DND-41 (cell line): ENCODE data around the gene CROCC.

Experiments
- ATAC-seq: fragments of 200-7000 bp; cut with Tn5 transposase; 3 replicates; pipeline ENCODE4 v1.9.1; 2021; ENCODE audit warnings: low read depth; ENCODE audit not compliant: insufficient read depth
- DNase-seq: peaks from one replicate; pipeline ENCODE4 v3.0.0-alpha.2; 2020
- H2AFZ ChIP-seq: 2 replicates; pipeline ENCODE4 v1.6.0; 2012; ENCODE audit warnings: low read depth, low read length
- H3K27ac ChIP-seq: 2 replicates; pipeline ENCODE4 v1.5.1; 2012; ENCODE audit warnings: low read length, inconsistent platforms
- H3K27me3 ChIP-seq: fragments of 200-600 bp; sonication (generic); 2 replicates; pipeline ENCODE4 v1.6.0; 2012; ENCODE audit warnings: low read length, mild to moderate bottlenecking, inconsistent platforms; ENCODE audit not compliant: insufficient read depth, poor library complexity
- H3K36me3 ChIP-seq: 2 replicates; pipeline ENCODE4 v1.5.1; 2012; ENCODE audit warnings: low read length, inconsistent platforms; ENCODE audit not compliant: insufficient read depth
- H3K4me1 ChIP-seq: 2 replicates; pipeline ENCODE4 v1.5.1; 2012; ENCODE audit warnings: mild to moderate bottlenecking, low read length; ENCODE audit not compliant: insufficient read depth
- H3K4me2 ChIP-seq: 2 replicates; pipeline ENCODE4 v1.6.0; 2012; ENCODE audit warnings: mild to moderate bottlenecking, moderate library complexity, low read length, inconsistent platforms; ENCODE audit not compliant: insufficient read depth
- H3K4me3 ChIP-seq, 2 experiments: fragments of 200-600 bp in 1 of 2; shearing (Covaris generic) in 1 of 2; 2 replicates each; pipeline ENCODE4 v1.5.1; 2012 to 2016; ENCODE audit warnings: inconsistent platforms in 2 of 2, low read length in 2 of 2, mild to moderate bottlenecking in 2 of 2, low read depth in 1 of 2, moderate library complexity in 1 of 2
- H3K79me2 ChIP-seq: 2 replicates; pipeline ENCODE4 v1.6.0; 2012; ENCODE audit warnings: low read length, inconsistent platforms; ENCODE audit not compliant: insufficient read depth
- H3K9ac ChIP-seq: 2 replicates; pipeline ENCODE4 v1.6.0; 2012; ENCODE audit warnings: low read depth, mild to moderate bottlenecking, inconsistent platforms, low read length, moderate library complexity
- H3K9me3 ChIP-seq: 2 replicates; pipeline ENCODE4 v1.5.1; 2012; ENCODE audit warnings: low read length, moderate library complexity, mild to moderate bottlenecking, inconsistent platforms; ENCODE audit not compliant: insufficient read depth, severe bottlenecking
- H4K20me1 ChIP-seq: 2 replicates; pipeline ENCODE4 v1.6.0; 2012; ENCODE audit warnings: low read length; ENCODE audit not compliant: insufficient read depth
- EZH2 ChIP-seq: IDR thresholded peaks from 3 replicates; pipeline ENCODE4 v1.6.1; 2012; ENCODE audit warnings: borderline replicate concordance, low read depth, mild to moderate bottlenecking, moderate library complexity, low read length, inconsistent platforms; ENCODE audit not compliant: severe bottlenecking
- TF ChIP-seq, protein P1 (sequence below): IDR thresholded peaks from 2 replicates; pipeline ENCODE4 v1.5.1; 2012; ENCODE audit warnings: borderline replicate concordance, low read length, moderate library complexity, mild to moderate bottlenecking; ENCODE audit not compliant: poor library complexity, severe bottlenecking; ENCODE audit errors: extremely low read depth

CROCC gene

DNA sequence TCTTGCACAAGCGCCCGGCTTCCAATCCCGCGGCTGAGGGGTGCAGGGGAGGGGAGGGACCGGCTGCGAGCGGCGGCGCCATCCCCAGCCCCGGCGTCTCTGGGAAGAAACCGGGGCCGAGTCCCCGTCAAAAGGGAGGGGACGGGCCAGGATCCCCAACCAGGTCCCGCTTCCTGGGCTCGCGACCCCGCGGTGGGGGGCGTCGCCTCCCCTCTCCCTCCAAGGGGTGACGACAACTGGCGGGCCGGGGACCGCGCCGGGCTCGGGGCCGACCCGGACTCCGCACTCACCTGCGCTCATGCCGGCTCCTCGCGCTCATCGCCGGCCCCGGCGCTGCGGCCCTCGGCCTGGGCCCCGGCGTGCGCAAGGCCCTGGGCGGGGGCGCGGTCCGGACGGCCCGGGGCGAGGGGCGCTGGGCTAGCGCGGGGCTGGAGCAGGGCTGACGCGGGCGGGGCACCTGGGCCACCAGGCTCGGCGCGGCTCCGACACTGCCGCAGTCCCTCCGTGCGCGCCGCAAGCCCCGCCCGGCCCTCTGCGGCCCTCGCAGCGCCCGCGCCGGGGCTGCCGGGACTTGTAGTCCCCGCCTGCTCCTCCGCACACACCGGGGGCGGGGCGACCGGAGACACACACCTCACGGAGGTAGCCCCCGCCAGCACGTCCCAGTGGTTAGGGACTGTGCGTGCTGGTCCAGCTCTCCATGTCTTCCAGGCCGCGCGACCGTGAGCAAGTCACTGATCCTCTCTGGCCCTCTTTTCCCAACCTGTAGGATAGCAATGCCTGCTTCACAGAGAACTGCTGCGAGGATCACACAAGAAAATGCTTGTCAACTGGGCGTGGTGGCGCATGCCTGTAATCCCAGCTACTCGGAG, 89.9 kb downstream of the CROCC start, which contains the start of gene ATP13A2:
Gene ATP13A2, minus strand, starts transcription at position 490 of the 869 bp plus-strand sequence. Its CDS starts 190 bp downstream, at position 300.
- H3K9ac ChIP-seq, result peak within 1 kb of the TSS; percentile 76
- H3K9me3 ChIP-seq, result no peaks in the 10 kb centered on the region
- DNase-seq (peak; percentile 79), ATAC-seq (peak; percentile 99)
- peaks cover 23% of the 10 kb centered on the region for H3K4me1 ChIP-seq
- peak within 1 kb of the TSS; percentile 85 for H3K4me2 ChIP-seq
- no peaks in the 10 kb centered on the region; the same call in 1 of the 2 replicates for H3K36me3 ChIP-seq
- H3K79me2 ChIP-seq, result peaks cover 8% of the 10 kb centered on the region
- no peak for TF ChIP-seq EZH2
- TF ChIP-seq, protein P1, sequence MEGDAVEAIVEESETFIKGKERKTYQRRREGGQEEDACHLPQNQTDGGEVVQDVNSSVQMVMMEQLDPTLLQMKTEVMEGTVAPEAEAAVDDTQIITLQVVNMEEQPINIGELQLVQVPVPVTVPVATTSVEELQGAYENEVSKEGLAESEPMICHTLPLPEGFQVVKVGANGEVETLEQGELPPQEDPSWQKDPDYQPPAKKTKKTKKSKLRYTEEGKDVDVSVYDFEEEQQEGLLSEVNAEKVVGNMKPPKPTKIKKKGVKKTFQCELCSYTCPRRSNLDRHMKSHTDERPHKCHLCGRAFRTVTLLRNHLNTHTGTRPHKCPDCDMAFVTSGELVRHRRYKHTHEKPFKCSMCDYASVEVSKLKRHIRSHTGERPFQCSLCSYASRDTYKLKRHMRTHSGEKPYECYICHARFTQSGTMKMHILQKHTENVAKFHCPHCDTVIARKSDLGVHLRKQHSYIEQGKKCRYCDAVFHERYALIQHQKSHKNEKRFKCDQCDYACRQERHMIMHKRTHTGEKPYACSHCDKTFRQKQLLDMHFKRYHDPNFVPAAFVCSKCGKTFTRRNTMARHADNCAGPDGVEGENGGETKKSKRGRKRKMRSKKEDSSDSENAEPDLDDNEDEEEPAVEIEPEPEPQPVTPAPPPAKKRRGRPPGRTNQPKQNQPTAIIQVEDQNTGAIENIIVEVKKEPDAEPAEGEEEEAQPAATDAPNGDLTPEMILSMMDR, result no peak
- peaks cover 11% of the 10 kb centered on the region for H4K20me1 ChIP-seq
- H3K27ac ChIP-seq, result peak within 1 kb of the TSS; percentile 52; the same call in 1 of the 2 replicates
- no peaks in the 10 kb centered on the region for H3K27me3 ChIP-seq
- H3K4me3 ChIP-seq, result peak within 1 kb of the TSS; percentile 45 to 87; a peak in 3 of 4 replicates
- H2AFZ ChIP-seq, result peak within 1 kb of the TSS; percentile 81

DNA sequence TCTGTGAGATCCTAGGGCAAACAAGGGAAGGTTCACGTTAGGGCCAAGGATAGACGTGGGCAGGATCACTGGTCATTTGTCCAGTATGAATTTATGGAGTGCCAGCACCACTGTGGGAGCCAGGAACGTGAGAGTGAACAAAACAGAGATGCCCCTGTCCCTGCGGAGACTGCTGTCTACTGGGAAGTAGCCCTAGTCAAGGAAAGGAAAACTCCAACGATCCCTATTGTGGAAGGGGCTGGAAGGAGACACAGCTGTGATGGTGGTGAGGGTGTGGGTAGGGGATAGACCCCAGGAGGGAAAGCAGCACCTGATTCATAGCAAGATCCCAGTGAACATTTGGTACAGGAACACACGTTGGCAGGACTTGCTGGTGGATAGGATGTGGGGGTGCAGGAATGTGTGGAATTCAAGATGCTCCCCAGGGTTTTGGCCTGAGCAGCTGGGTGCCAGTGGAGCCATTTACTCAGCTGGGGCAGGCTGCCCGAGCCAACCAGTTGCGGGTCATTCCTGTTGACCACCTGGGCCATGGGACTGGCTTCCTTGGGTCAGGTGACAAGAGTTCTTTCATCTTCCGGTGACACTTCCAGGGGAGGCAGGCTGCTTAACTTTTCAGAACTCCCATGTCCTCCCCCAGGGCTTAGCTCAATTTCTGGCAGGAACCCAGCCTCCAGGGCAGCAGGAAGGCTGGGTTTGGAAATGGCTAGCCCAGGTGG, 91.2 kb downstream of the CROCC start:
- Histone ChIP-seq H3K36me3 (peaks cover 1% of the 10 kb centered on the region), H2AFZ (peak overlapping the region; percentile 81), H3K27me3 (no peaks in the 10 kb centered on the region), H3K4me2 (no peak overlapping the region), H3K27ac (no peak overlapping the region), H3K79me2 (peaks cover 8% of the 10 kb centered on the region), H3K4me1 (peaks cover 23% of the 10 kb centered on the region), H3K9ac (no peak overlapping the region), H3K4me3 (no peak overlapping the region), H4K20me1 (peaks cover 11% of the 10 kb centered on the region), H3K9me3 (no peaks in the 10 kb centered on the region)
- TF ChIP-seq, protein P1, result no peak
- no peak for TF ChIP-seq EZH2
- ATAC-seq, result no peak
- no peak for DNase-seq

DNA sequence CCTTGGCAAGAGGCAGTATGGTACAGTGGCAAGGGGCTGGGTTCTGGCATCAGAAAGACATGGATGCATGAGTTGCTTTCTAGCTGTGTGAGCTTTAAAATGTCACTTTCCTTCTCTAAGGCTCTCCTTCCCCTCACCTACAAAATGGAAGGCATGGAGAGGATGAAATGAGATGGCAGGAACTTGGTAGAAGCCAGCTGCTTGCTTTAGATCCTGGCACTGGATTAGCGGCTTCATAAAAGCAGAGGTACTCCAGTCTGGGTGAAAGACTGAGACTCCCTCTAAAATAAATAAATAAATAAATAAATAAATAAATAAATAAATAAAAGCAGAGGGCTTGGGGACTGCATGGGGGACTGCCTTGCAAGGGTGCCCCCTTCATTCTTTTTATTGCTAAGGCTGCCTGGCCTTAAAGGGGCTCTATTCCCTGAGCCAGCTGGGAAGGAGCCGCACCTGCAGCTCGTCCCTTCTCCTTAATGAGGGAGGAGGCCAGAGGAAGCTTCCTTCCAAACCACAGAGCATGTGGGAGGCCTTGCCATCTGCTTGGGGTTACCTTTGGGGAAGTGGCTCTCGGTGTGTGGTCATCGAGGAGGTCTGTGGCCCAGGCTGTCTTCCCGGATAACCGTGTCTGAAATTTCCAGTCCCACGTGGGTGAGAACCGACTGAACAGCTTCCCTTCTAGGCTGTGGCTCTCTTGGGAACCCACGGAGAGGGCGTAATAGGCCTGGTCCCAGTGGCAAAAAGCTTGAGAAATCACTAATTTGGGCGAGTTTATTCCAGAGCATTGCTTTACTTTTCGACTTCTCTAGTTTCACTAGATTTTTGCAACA, 92.0 kb downstream of the CROCC start:
- H2AFZ ChIP-seq, result no peak overlapping the region
- peaks cover 11% of the 10 kb centered on the region for H4K20me1 ChIP-seq
- H3K4me3 ChIP-seq, result no peak overlapping the region
- H3K79me2 ChIP-seq, result peaks cover 8% of the 10 kb centered on the region
- TF ChIP-seq, protein P1, result no peak
- no peak for TF ChIP-seq EZH2
- no peak overlapping the region for H3K9ac ChIP-seq
- H3K36me3 ChIP-seq, result peaks cover 8% of the 10 kb centered on the region
- no peak overlapping the region for H3K4me2 ChIP-seq
- ATAC-seq, result no peak
- DNase-seq, result no peak
- H3K27ac ChIP-seq, result no peak overlapping the region
- H3K4me1 ChIP-seq, result peaks cover 23% of the 10 kb centered on the region
- no peaks in the 10 kb centered on the region for H3K27me3 ChIP-seq
- no peaks in the 10 kb centered on the region for H3K9me3 ChIP-seq
